Stimulated activated CD4-positive, alpha-beta T cell treated with anti-CD3 and anti-CD28 coated beads, Interleukin-1b, Interleukin-23, amount 100 ng/mL, for 1 hour (primary cell): ENCODE measurements around the gene TEX29.

ENCODE experiments used
- DNase-seq, 2 donors: peaks; one replicate each; pipeline ENCODE4 v3.0.0-alpha.2; 2020; ENCODE audit warnings: low read depth in 2 of 2

The TEX29 gene

DNA sequence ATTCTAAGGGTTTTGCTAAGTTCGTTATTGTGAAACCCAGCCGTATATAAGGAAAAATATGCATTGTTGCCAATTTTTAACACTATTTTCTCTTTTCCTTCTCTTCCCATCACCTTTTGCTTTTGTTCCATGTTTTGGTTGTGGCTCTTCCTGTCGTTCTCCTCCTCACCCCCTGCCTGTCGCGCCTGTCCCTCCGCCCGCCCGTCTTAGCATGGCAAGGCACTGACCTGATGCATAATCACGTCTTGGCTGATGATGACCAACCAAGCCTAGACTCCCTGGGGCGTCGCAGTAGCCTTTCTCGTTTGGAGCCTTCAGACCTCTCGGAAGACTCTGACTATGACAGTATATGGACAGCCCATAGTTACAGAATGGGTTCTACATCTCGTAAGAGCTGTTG lies 28.5 kb upstream of the TEX29 start:
- DNase-seq, result no peak

DNA sequence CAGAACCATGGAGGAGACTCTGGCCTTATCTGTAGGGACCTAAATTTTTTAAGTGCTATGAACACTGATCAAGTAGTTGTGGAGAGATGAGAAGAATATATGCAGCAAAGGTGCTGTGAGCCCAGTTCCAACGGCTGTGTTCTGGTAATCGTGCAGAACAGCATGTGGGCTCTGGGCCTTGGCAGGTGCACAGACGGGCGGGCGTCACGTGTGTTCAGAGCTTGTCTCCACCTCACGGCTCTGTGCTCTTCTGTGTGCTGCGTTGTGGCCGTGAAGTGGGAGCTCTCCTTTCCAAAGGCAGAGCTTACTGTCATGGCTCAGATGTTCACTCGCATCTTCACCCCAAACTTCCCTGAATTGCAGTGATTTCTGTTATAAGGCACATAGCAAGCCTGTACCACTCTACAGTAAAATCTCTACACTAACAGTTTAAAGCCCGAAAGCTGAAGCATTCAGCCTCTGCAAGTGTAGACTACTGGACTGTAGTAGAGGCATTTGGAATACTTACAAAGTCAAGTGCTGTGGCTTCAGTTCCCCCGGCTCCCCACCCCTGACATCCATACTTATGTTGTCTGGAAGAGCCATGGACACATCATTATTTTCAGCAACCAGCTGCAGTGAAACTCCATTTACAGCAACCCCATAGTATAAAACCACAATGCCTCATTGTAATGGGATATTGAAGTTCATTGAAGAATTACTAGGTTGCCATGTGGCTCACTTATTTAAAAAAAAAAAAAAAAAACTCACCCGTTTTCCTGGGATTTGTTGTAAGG lies 27.5 kb upstream of the TEX29 start:
- DNase-seq, result no peak

- DNase-seq, result no peak
Measured at GRCh38 chr13:111295886-111296285, 24.6 kb upstream of the TEX29 start.

GRCh38 chr13:111296417-111296816 lies 24.0 kb upstream of the TEX29 start:
- DNase-seq, result no peak

DNA sequence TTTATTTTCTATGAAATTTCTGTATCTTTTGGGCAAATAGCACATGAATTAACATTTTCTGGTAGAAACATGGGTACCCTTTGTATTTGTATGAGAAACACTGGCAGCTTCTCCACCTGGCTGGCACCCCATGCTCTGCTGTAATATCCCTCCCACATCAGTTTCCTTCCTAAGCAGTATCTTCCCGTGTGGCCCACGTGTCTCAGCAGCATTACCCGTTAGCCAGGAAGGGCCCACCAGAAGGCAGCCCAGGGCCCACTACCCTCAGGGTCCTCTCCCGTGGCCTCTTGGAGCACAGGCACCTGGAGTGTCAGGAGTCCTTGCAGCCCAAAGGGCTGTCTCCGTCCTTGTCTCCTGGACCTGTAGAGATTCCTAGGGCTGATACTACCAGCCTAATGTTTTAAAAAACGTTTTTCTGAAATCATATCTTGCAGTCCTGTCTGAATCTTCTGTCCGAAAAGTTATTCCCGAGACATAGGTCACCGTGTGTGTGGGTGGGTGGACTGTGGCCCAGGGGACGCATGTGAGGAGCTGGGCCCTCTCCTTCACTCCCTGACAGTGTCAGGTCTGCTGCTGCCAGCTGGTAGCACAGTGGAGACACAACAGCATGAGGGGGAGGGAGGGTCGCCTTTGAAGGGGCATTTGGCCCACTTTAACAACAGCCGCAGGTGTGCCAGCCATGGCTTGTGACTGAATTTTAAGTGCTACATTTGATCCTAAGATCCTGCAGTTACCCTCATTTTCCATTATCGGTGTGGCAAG lies 22.0 kb upstream of the TEX29 start:
- DNase-seq, result no peak

DNA sequence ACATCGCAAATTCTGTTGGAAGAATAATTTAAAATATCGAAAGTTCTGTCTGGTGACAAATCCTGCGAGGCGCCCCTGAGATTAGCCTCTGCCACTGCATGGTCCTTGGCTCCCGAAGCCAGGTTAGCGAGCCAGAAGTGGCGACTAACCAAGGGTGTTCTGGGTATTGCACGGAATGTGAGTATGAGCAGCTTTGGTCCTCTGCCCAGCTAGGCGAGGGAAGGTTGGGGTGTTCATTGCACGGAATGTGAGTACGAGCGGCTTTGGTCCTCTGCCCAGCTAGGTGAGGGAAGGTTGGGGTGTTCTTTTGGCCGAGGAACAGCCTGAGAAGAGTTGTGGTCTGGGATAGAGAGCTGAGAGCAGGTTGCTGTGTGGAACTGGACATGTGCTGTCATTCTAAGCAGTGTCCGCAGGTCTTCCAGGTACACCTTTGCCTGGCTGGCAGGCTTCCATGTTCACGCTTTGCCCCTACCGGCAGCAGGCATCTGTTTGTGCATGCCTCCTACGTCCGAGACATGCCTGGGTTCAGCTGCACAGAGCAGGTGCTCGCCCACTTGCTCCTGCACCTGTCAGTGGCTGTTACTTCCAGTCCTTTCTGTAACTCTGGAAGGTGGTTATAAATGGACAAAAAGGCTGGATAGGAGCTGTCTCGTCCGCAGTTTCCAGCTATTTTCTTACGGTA lies 18.3 kb upstream of the TEX29 start:
- DNase-seq, result no peak

GRCh38 chr13:111303559-111303958 lies 16.9 kb upstream of the TEX29 start:
- no peak for DNase-seq

- no peak for DNase-seq
Measured at GRCh38 chr13:111304041-111304544, 16.3 kb upstream of the TEX29 start.

DNA sequence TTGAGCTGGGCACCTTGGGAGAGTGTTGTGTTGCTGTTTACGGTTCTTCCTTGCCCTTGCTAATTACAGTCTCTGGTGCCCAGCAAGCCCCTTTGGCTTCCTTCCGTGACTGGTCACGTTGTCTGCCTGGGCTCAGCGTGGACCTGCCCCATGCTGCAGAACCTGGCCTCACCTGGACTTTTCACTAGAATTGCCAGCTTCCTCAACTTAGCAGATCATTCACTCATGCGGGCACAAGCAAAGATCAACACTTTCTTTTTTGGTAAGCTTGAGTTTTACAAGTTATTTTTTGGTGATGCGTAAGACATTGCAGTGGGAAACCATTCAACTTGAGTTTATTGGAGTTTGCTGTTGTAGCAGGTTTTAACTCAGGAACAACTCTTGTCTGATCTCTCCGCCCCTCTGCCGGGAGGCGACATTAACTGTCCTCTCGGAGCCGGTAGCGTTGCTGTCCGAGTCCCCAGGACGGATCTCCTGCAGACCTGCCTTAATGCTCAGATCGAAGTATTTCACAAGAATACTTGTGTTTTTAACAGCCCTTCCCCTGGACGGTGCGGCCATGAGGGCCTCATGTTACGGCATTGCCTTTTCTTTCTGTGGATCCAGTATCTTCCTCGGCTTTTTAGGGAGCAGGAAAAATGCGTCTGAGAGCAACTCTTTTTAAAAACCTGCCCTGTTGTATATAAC lies 15.7 kb upstream of the TEX29 start:
- DNase-seq, result no peak

GRCh38 chr13:111312944-111313590 lies 7.4 kb upstream of the TEX29 start:
- DNase-seq, result no peak

- no peak for DNase-seq
Measured at GRCh38 chr13:111313911-111314425, 6.5 kb upstream of the TEX29 start.

DNA sequence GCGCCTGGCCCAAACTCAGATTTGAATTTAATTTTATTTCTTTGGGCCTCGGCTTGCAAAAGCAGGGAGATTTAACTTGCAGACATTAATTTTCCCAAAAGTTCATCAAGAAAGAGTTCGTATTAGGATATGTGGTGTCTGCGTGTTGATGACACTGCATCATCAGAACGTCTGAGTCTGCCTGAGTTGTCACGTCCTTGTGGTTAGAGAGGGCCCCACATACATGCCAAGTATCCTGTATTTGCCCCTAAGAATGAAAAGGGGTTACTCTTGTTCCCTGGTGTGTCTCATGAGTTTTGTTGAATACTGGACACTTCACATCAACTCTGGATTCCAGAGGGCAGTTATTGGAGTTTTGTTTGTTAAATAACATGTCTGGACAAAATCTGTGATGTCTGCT lies 5.6 kb upstream of the TEX29 start:
- no peak for DNase-seq

GRCh38 chr13:111315347-111315995 lies 5.0 kb upstream of the TEX29 start:
- DNase-seq, result no peak

DNA sequence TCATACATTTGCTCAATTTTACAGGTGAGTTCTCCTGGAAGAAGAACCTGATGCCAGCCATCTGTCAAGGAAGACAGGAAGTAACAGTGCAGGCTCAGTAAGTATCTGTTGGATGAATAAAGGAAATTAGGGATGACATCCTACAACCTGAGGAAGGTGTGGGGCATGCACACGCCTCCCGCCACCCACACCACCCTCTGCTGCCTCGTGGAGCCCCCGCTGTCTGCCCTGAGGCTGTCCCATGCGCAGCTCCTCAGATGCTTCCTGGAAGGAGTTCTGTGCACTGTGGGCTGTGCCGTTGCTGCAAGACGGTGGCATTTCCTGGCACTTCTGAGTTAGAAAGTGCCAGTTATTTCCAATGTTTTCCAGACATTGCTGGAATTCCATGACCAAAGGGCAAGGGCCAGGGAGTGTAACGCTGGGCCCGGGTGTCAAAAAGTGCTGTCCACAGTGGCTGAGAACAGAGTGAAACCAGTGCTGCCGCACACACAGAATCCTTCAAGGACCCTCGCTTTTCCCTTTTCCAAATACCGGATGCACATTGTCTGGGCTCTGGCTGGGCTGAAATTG lies 4.2 kb upstream of the TEX29 start:
- no peak for DNase-seq

DNA sequence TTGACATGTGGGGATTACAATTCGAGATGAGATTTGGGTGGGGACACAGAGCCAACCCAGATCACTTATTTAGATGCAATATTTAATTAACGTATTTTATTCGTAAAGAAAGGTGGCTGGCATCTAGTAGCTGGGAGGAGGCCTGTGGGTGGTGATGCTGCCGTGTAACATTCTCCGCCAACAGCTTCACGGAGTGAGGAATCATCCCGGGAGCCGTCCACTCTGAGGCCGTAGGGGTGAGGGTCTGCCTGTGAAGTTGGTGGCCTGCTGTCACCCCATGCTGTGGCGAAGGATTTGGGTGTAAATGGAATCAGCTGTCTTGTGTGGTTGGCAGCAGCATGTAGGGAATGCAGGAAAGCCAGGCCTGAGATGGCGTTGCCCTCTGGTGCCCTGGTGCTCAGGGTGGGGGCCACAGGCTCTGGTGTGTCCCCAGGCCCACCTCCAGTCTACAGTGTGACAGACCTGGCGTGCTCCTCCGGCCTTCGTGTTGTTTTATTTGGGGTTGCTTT lies 3.3 kb upstream of the TEX29 start:
- DNase-seq, result no peak

DNA sequence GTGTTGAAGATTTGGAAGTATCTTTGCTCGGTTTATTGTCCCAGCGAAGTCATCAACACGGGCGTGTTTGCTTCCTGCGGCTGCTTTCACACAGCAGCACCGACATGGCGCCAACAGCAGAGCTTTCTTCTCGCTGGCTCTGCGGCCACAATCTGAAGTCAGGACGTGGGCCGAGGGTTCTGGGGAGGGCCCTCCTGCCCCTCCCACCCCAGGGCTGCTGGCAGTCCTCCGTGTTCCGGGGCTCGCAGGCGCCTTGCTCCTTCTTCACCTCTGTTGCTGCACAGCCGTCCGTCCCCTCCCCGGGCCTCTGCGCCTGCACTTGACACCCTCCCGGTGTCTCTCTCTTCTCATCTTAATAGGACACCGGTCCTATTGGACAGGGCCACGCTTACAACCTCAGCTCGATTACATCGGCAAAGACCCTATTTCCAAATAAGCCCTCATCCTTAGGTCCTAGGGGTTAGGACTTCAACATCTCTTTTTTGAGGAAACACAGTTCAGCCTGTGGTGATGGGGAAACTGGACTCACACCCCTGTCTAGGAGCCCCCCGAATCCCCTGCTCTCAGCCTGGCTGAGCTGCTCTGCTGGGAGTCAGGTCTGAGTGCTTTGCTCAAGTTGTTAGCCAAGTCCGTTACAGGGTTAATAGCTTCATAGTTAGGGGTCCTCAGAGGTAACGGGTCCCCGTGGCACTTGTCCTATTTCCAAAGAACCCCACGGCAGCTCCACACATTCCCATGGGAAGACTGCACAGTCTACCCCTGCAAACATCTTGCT lies 2.7 kb upstream of the TEX29 start:
- no peak for DNase-seq

- DNase-seq, result no peak
Measured at GRCh38 chr13:111318386-111318785, 2.1 kb upstream of the TEX29 start.

DNA sequence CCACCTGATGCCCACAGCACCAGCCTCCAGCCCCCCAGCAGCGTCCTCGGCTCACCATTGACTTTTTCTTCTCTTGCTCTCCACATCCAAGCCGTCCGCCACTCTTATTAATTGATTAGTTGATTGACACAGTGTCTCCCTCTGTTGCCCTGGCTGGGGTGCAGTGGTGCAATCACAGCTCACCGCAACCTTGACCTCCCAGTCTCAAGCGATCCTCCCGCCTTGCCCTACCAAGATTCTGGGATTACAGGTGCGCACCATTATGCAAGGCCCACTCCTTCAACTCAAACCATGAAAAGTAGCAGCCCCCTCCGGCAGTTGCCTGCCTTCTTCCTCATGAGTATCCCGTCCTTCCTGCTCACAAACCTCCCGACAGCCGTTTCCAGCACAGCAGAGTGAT lies 921 bp upstream of the TEX29 start:
- no peak for DNase-seq
